ENCODE measurements around the gene ZNF207. TPM values are rescaled to one million over a fixed set of nuclear protein-coding genes. Genes with fewer than 3 reads are reported as not detected.
"Not testable (repeated sequence)": the region's sequence is repeated elsewhere in the genome, so short reads cannot be mapped to it uniquely, and the experiment has no call there.

The ZNF207 gene
- 100 to 1,000 TPM; 199 to 222 (median 212) TPM for total RNA-seq

- peak; percentile 94 to 97 for ATAC-seq
- H3K4me1 Mint-ChIP-seq (ENCODE audit: low read depth), result peaks cover 33% of the 10 kb centered on the region
Measured at GRCh38 chr17:32349854-32350665, at the start of gene ZNF207. Gene ZNF207 (plus strand): TSS chr17:32350157. CDS start chr17:32350286, 129 bp downstream.

GRCh38 chr17:32302037-32302436 is 47.9 kb upstream of the ZNF207 start:
- ATAC-seq (no peak), DNase-seq (no peak)
- Mint-ChIP-seq H3K4me1 (ENCODE audit: low read depth) (no peaks in the 10 kb centered on the region), H3K4me3 (no peak overlapping the region), H3K36me3 (ENCODE audit: insufficient read depth) (no peaks in the 10 kb centered on the region), H3K27me3 (ENCODE audit: low read depth) (no peaks in the 10 kb centered on the region), H3K9me3 (no peaks in the 10 kb centered on the region)

More at GRCh38 chr17:32349854-32350665, at the start of gene ZNF207:
- peak; percentile 93 for DNase-seq
- H3K9me3 Mint-ChIP-seq, result no peaks in the 10 kb centered on the region
- peak within 1 kb of the TSS; percentile 100 for H3K4me3 Mint-ChIP-seq
- H3K36me3 Mint-ChIP-seq (ENCODE audit: insufficient read depth), result peaks cover 17% of the 10 kb centered on the region
- H3K27me3 Mint-ChIP-seq (ENCODE audit: low read depth), result no peaks in the 10 kb centered on the region

GRCh38 chr17:32302860-32303649 is 46.9 kb upstream of the ZNF207 start:
- H3K9me3 Mint-ChIP-seq, result no peaks in the 10 kb centered on the region
- H3K4me1 Mint-ChIP-seq (ENCODE audit: low read depth), result no peaks in the 10 kb centered on the region
- ATAC-seq, result no peak
- no peaks in the 10 kb centered on the region for H3K27me3 Mint-ChIP-seq (ENCODE audit: low read depth)
- H3K4me3 Mint-ChIP-seq, result no peak overlapping the region
- DNase-seq, result no peak
- no peaks in the 10 kb centered on the region for H3K36me3 Mint-ChIP-seq (ENCODE audit: insufficient read depth)

- Mint-ChIP-seq H3K9me3 (no peaks in the 10 kb centered on the region), H3K27me3 (ENCODE audit: low read depth) (no peaks in the 10 kb centered on the region), H3K36me3 (ENCODE audit: insufficient read depth) (no peaks in the 10 kb centered on the region), H3K4me3 (no peak overlapping the region), H3K4me1 (ENCODE audit: low read depth) (no peaks in the 10 kb centered on the region)
- no peak for DNase-seq
- ATAC-seq, result no peak
Measured at GRCh38 chr17:32303781-32304288, 46.1 kb upstream of the ZNF207 start.

GRCh38 chr17:32305049-32305448 is 44.9 kb upstream of the ZNF207 start:
- no peak overlapping the region for H3K4me3 Mint-ChIP-seq
- no peaks in the 10 kb centered on the region for H3K27me3 Mint-ChIP-seq (ENCODE audit: low read depth)
- DNase-seq, result no peak
- H3K4me1 Mint-ChIP-seq (ENCODE audit: low read depth), result no peaks in the 10 kb centered on the region
- H3K36me3 Mint-ChIP-seq (ENCODE audit: insufficient read depth), result no peaks in the 10 kb centered on the region
- H3K9me3 Mint-ChIP-seq, result no peaks in the 10 kb centered on the region
- no peak for ATAC-seq

GRCh38 chr17:32307658-32308057 is 42.3 kb upstream of the ZNF207 start:
- DNase-seq (no peak), ATAC-seq (no peak)
- Mint-ChIP-seq H3K27me3 (ENCODE audit: low read depth) (no peaks in the 10 kb centered on the region), H3K4me1 (ENCODE audit: low read depth) (no peaks in the 10 kb centered on the region), H3K9me3 (no peaks in the 10 kb centered on the region), H3K36me3 (ENCODE audit: insufficient read depth) (no peaks in the 10 kb centered on the region), H3K4me3 (no peak overlapping the region)

- Mint-ChIP-seq H3K27me3 (ENCODE audit: low read depth) (peaks cover 6% of the 10 kb centered on the region), H3K4me3 (no peak overlapping the region), H3K9me3 (no peaks in the 10 kb centered on the region), H3K4me1 (ENCODE audit: low read depth) (no peaks in the 10 kb centered on the region), H3K36me3 (ENCODE audit: insufficient read depth) (no peaks in the 10 kb centered on the region)
- DNase-seq, result no peak
- no peak for ATAC-seq
Measured at GRCh38 chr17:32311028-32311536, 38.9 kb upstream of the ZNF207 start.

GRCh38 chr17:32314636-32315035 is 35.3 kb upstream of the ZNF207 start:
- Mint-ChIP-seq H3K36me3 (ENCODE audit: insufficient read depth) (no peaks in the 10 kb centered on the region), H3K9me3 (no peaks in the 10 kb centered on the region), H3K4me3 (no peak overlapping the region), H3K27me3 (ENCODE audit: low read depth) (peaks cover 9% of the 10 kb centered on the region), H3K4me1 (ENCODE audit: low read depth) (peaks cover 2% of the 10 kb centered on the region)
- ATAC-seq, result no peak
- DNase-seq, result no peak

- Mint-ChIP-seq H3K4me3 (no peak overlapping the region), H3K4me1 (ENCODE audit: low read depth) (peaks cover 4% of the 10 kb centered on the region), H3K9me3 (no peaks in the 10 kb centered on the region), H3K27me3 (ENCODE audit: low read depth) (peaks cover 9% of the 10 kb centered on the region), H3K36me3 (ENCODE audit: insufficient read depth) (no peaks in the 10 kb centered on the region)
- DNase-seq (no peak), ATAC-seq (no peak)
Measured at GRCh38 chr17:32315171-32315570, 34.8 kb upstream of the ZNF207 start.

GRCh38 chr17:32316653-32317052 is 33.3 kb upstream of the ZNF207 start:
- H3K4me3 Mint-ChIP-seq; DNase-seq; H3K36me3 Mint-ChIP-seq (ENCODE audit: insufficient read depth); H3K4me1 Mint-ChIP-seq (ENCODE audit: low read depth); H3K9me3 Mint-ChIP-seq; ATAC-seq; H3K27me3 Mint-ChIP-seq (ENCODE audit: low read depth): not testable (repeated sequence)

GRCh38 chr17:32317353-32317752 is 32.6 kb upstream of the ZNF207 start:
- no peak for ATAC-seq
- no peaks in the 10 kb centered on the region for H3K36me3 Mint-ChIP-seq (ENCODE audit: insufficient read depth)
- H3K9me3 Mint-ChIP-seq, result no peaks in the 10 kb centered on the region
- DNase-seq, result no peak
- H3K27me3 Mint-ChIP-seq (ENCODE audit: low read depth), result peaks cover 9% of the 10 kb centered on the region
- H3K4me1 Mint-ChIP-seq (ENCODE audit: low read depth), result peaks cover 4% of the 10 kb centered on the region
- no peak overlapping the region for H3K4me3 Mint-ChIP-seq

- Mint-ChIP-seq H3K4me3 (peak overlapping the region; percentile 16), H3K9me3 (no peaks in the 10 kb centered on the region), H3K36me3 (ENCODE audit: insufficient read depth) (no peaks in the 10 kb centered on the region), H3K4me1 (ENCODE audit: low read depth) (peaks cover 5% of the 10 kb centered on the region), H3K27me3 (ENCODE audit: low read depth) (peaks cover 9% of the 10 kb centered on the region)
- no peak for DNase-seq
- ATAC-seq, result no peak
Measured at GRCh38 chr17:32318071-32318470, 31.9 kb upstream of the ZNF207 start.

GRCh38 chr17:32319548-32319905 is 30.4 kb upstream of the ZNF207 start:
- Mint-ChIP-seq H3K4me1 (ENCODE audit: low read depth) (peaks cover 18% of the 10 kb centered on the region), H3K27me3 (ENCODE audit: low read depth) (peaks cover 9% of the 10 kb centered on the region), H3K9me3 (no peaks in the 10 kb centered on the region), H3K36me3 (ENCODE audit: insufficient read depth) (no peaks in the 10 kb centered on the region), H3K4me3 (peak overlapping the region; percentile 71)
- DNase-seq (peak; percentile 74), ATAC-seq (peak; percentile 91 to 92)

- peaks cover 18% of the 10 kb centered on the region for H3K4me1 Mint-ChIP-seq (ENCODE audit: low read depth)
- H3K27me3 Mint-ChIP-seq (ENCODE audit: low read depth); ATAC-seq; H3K36me3 Mint-ChIP-seq (ENCODE audit: insufficient read depth); H3K4me3 Mint-ChIP-seq; DNase-seq; H3K9me3 Mint-ChIP-seq: not testable (repeated sequence)
Measured at GRCh38 chr17:32320080-32320479, 29.9 kb upstream of the ZNF207 start.

Data from activated T-cell treated with anti-CD3 and anti-CD28 coated beads, Interleukin-2, amount 50 U/mL, for 4 hours (primary cell).